Mucosa of stomach (tissue), 1 donor: ENCODE measurements around the gene FAM200A.

Experiments used
- H3K27me3 ChIP-seq: one replicate; pipeline ENCODE4 v1.7.0; 2013; ENCODE audit warnings: mild to moderate bottlenecking, low read length; ENCODE audit not compliant: control insufficient read depth, insufficient read depth
- H3K36me3 ChIP-seq: one replicate; pipeline ENCODE4 v1.7.0; 2013; ENCODE audit warnings: low read length; ENCODE audit not compliant: control insufficient read depth, insufficient read depth
- H3K4me1 ChIP-seq: one replicate; pipeline ENCODE4 v1.7.0; 2013; ENCODE audit warnings: mild to moderate bottlenecking, low read length; ENCODE audit not compliant: control insufficient read depth, insufficient read depth
- H3K4me3 ChIP-seq: one replicate; pipeline ENCODE4 v1.7.0; 2013; ENCODE audit warnings: low read length
- H3K9ac ChIP-seq: one replicate; pipeline ENCODE4 v1.7.0; 2013; ENCODE audit warnings: mild to moderate bottlenecking, low read length, moderate library complexity
- H3K9me3 ChIP-seq: one replicate; pipeline ENCODE4 v1.7.0; 2013; ENCODE audit warnings: mild to moderate bottlenecking, low read length, moderate library complexity; ENCODE audit not compliant: control insufficient read depth
- donor health status: Pancreatic carcinoma.

FAM200A gene

GRCh38 chr7:99497766-99498545 lies 54.0 kb downstream of the FAM200A start:
- Histone ChIP-seq H3K27me3 (no peaks in the 10 kb centered on the region), H3K9ac (peak overlapping the region; percentile 93), H3K36me3 (peaks cover 14% of the 10 kb centered on the region), H3K9me3 (peaks cover 6% of the 10 kb centered on the region), H3K4me3 (no peak overlapping the region), H3K4me1 (peaks cover 14% of the 10 kb centered on the region)
